ENCODE measurements around the gene SLFN5. TPM values are rescaled to one million over a fixed set of nuclear protein-coding genes. Genes with fewer than 3 reads are reported as not detected.
A peak's percentile ranks its signal among the peaks of the same experiment; 100 is the strongest.
"Not testable (repeated sequence)": the region's sequence is repeated elsewhere in the genome, so short reads cannot be mapped to it uniquely, and the experiment has no call there.

Gene SLFN5
- total and polyA plus RNA-seq, 4 donors, result 1.9 to 7.8 (median 3.4) TPM

GRCh38 chr17:35278454-35278853 lies 35.6 kb downstream of the SLFN5 start:
- not testable (repeated sequence) for H3K27ac ChIP-seq (ENCODE audit: low read depth in 1 of 2, low read length in 2 of 2); H3K4me3 ChIP-seq (ENCODE audit: low read depth in 1 of 3, low read length in 3 of 3); H3K9ac ChIP-seq (ENCODE audit: low read depth in 1 of 2, low read length in 2 of 2); H3K4me1 ChIP-seq (ENCODE audit: control insufficient read depth in 4 of 4, insufficient read depth in 4 of 4, low read length in 3 of 4); H3K36me3 ChIP-seq (ENCODE audit: control insufficient read depth in 4 of 4, insufficient read depth in 3 of 4, low read depth in 1 of 4, low read length in 3 of 4); H3K27me3 ChIP-seq (ENCODE audit: control insufficient read depth in 4 of 4, insufficient read depth in 4 of 4, low read length in 3 of 4); H3K9me3 ChIP-seq (ENCODE audit: control insufficient read depth in 4 of 4, low read length in 3 of 4)
- DNase-seq (ENCODE audit: low spot score), result peak; percentile 1
- WGBS, result 78% methylated on average over 6 of the region's 6 CpGs

GRCh38 chr17:35278876-35279275 lies 36.0 kb downstream of the SLFN5 start:
- WGBS, result 94% methylated on average over 29 of the region's 29 CpGs
- not testable (repeated sequence) for H3K9me3 ChIP-seq (ENCODE audit: control insufficient read depth in 4 of 4, low read length in 3 of 4); H3K27me3 ChIP-seq (ENCODE audit: control insufficient read depth in 4 of 4, insufficient read depth in 4 of 4, low read length in 3 of 4); H3K27ac ChIP-seq (ENCODE audit: low read depth in 1 of 2, low read length in 2 of 2); H3K4me3 ChIP-seq (ENCODE audit: low read depth in 1 of 3, low read length in 3 of 3); H3K9ac ChIP-seq (ENCODE audit: low read depth in 1 of 2, low read length in 2 of 2); H3K36me3 ChIP-seq (ENCODE audit: control insufficient read depth in 4 of 4, insufficient read depth in 3 of 4, low read depth in 1 of 4, low read length in 3 of 4); H3K4me1 ChIP-seq (ENCODE audit: control insufficient read depth in 4 of 4, insufficient read depth in 4 of 4, low read length in 3 of 4)
- DNase-seq (ENCODE audit: low spot score), result peak; percentile 10

- no peak for TF ChIP-seq ATF3 (IDR thresholded peaks at IDR 0.05)
- DNase-seq (ENCODE audit: low spot score), result no peak
- no peaks in the 10 kb centered on the region for H3K36me3 ChIP-seq (ENCODE audit: control insufficient read depth in 4 of 4, insufficient read depth in 3 of 4, low read depth in 1 of 4, low read length in 3 of 4)
- H3K27me3 ChIP-seq (ENCODE audit: control insufficient read depth in 4 of 4, insufficient read depth in 4 of 4, low read length in 3 of 4), result peaks cover 0 to 5% (median 0%) of the 10 kb centered on the region in 4 donors
- no peaks in the 10 kb centered on the region for H3K4me1 ChIP-seq (ENCODE audit: control insufficient read depth in 4 of 4, insufficient read depth in 4 of 4, low read length in 3 of 4)
- H3K4me3 ChIP-seq (ENCODE audit: low read depth in 1 of 3, low read length in 3 of 3), result no peak overlapping the region
- no peak overlapping the region for H3K27ac ChIP-seq (ENCODE audit: low read depth in 1 of 2, low read length in 2 of 2)
- H3K9ac ChIP-seq (ENCODE audit: low read depth in 1 of 2, low read length in 2 of 2), result no peak overlapping the region
- no peaks in the 10 kb centered on the region for H3K9me3 ChIP-seq (ENCODE audit: control insufficient read depth in 4 of 4, low read length in 3 of 4)
Measured at GRCh38 chr17:35283767-35284166, 40.9 kb downstream of the SLFN5 start.

GRCh38 chr17:35284955-35285354 lies 42.1 kb downstream of the SLFN5 start:
- no peak for DNase-seq (ENCODE audit: low spot score)
- TF ChIP-seq TAF1 (conservative IDR thresholded peaks at IDR 0.05) (no peak), JUND (IDR thresholded peaks at IDR 0.05) (no peak), ZBTB33 (IDR thresholded peaks at IDR 0.05) (no peak), CTCF (IDR thresholded peaks at IDR 0.05; ENCODE audit: low read depth, low read length, missing input control) (no peak), FOXA1 (IDR thresholded peaks at IDR 0.05) (no peak), EGR1 (IDR thresholded peaks at IDR 0.05; ENCODE audit: low read depth in 2 of 2) (no peak), RAD21 (IDR thresholded peaks at IDR 0.05) (no peak), HNF4G (IDR thresholded peaks at IDR 0.05) (no peak), HNF4A (conservative IDR thresholded peaks at IDR 0.05) (no peak), ATF3 (IDR thresholded peaks at IDR 0.05) (no peak), NR2F2 (IDR thresholded peaks at IDR 0.05) (no peak), GABPA (IDR thresholded peaks at IDR 0.05 in 1 of 2, conservative IDR thresholded peaks at IDR 0.05 in 1 of 2) (no peak), YY1 (IDR thresholded peaks at IDR 0.05) (no peak), MAX (IDR thresholded peaks at IDR 0.05) (no peak), SP1 (IDR thresholded peaks at IDR 0.05) (no peak), RXRA (IDR thresholded peaks at IDR 0.05) (no peak)
- H3K27ac ChIP-seq (ENCODE audit: low read depth in 1 of 2, low read length in 2 of 2), result no peak overlapping the region
- no peaks in the 10 kb centered on the region for H3K36me3 ChIP-seq (ENCODE audit: control insufficient read depth in 4 of 4, insufficient read depth in 3 of 4, low read depth in 1 of 4, low read length in 3 of 4)
- H3K4me3 ChIP-seq (ENCODE audit: low read depth in 1 of 3, low read length in 3 of 3), result no peak overlapping the region
- peaks cover 0 to 5% (median 0%) of the 10 kb centered on the region in 4 donors for H3K27me3 ChIP-seq (ENCODE audit: control insufficient read depth in 4 of 4, insufficient read depth in 4 of 4, low read length in 3 of 4)
- H3K4me1 ChIP-seq (ENCODE audit: control insufficient read depth in 4 of 4, insufficient read depth in 4 of 4, low read length in 3 of 4), result no peaks in the 10 kb centered on the region
- no peaks in the 10 kb centered on the region for H3K9me3 ChIP-seq (ENCODE audit: control insufficient read depth in 4 of 4, low read length in 3 of 4)
- 85% methylated on average over 2 of the region's 2 CpGs for WGBS
- no peak overlapping the region for H3K9ac ChIP-seq (ENCODE audit: low read depth in 1 of 2, low read length in 2 of 2)
